ENCODE data around the gene FAM83E. TPM values are rescaled to one million over a fixed set of nuclear protein-coding genes. Genes with fewer than 3 reads are reported as not detected.

FAM83E gene
- total RNA-seq, 4 donors from 2014 or later = not detected

DNA sequence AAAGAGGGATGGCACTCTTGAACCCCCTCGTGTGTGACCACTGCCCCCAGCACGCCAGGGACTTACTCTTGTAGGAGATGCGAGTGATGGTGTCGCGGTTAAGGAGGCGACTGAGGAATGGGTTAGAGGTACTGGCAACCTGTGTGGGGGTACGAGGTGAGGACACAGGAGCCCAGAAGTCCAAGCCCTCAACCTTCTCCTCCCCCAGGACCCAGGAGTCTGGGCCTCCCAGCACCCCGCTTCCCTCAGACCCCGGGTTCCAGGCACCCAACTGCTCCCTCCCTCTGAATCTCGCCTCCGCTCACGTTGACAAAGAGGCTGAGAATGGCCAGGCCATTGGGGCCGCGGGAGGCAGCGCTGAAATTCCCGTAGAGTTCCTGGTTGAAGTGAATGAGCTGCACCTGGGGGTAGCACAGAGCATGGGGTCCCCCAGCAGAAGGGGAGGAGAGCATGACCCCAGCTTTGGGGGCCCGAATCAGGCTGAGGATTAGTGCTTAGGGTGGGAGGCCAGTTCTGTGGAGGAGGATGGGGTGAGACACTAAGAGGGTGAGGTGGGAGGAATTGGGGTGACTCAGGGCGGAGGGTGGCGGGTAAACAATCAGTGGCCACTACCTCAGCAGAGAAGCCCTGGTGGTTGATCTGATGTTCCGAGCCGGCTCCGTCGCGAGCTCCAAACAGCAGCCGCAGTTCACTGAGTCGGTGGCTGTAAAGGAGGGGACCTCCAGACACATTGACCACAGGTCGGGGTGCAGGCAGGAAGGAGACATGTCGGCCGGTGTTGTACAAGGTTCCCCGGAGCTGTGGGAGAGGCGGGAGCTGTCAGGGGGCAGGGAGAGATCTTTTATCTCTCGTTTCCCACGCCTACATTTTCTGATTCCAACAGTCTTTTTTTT lies 24.9 kb upstream of the FAM83E start:
- no peak for TF ChIP-seq CTCF (IDR thresholded peaks at IDR 0.05; ENCODE audit: low read depth)

- TF ChIP-seq CTCF (IDR thresholded peaks at IDR 0.05; ENCODE audit: low read depth) = no peak
These were observed 24.0 kb upstream of the FAM83E start for GRCh38 chr19:48638831-48639381.

DNA sequence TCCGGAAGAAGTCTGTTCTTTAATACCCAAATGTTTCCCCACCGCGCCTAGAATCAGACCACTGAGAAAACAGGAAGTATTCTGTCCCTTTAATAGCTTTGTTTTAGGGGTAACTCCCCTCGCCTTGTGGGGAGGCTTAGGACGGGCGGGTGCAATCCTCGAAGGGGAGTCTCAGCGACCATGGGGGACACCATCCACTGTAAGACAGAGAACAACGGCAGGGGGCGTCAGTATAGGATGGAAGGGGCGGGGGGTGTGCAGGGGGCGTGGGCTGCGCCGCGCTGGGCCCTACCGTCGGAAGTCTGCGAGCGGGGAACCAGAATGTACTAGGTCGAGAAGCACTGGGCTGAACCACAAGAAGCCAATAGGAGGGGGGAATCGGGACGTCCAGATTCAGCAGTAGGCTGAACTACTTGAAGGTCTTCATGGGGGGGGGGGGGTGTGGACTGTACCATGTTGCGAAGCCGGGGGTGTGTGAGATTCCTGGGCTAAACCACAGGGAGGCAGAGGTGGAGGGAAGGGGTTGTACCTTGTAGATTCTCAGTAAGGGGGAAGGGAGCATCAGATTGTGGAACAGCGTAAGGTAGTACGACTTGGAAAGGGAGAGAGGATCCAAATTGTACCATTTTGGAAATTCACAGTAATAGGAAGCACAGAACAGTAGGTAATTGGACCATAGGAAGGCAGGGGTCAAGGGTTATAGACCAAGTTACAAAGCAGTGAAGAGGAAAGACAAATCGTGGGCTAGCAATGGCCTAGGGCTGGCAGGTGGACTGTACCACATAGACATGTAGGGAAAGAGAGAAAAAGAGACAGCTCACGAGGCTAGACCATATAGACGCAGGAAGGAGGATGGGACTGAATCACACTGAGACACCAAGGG lies 23.3 kb upstream of the FAM83E start:
- no peak for TF ChIP-seq CTCF (IDR thresholded peaks at IDR 0.05; ENCODE audit: low read depth)

DNA sequence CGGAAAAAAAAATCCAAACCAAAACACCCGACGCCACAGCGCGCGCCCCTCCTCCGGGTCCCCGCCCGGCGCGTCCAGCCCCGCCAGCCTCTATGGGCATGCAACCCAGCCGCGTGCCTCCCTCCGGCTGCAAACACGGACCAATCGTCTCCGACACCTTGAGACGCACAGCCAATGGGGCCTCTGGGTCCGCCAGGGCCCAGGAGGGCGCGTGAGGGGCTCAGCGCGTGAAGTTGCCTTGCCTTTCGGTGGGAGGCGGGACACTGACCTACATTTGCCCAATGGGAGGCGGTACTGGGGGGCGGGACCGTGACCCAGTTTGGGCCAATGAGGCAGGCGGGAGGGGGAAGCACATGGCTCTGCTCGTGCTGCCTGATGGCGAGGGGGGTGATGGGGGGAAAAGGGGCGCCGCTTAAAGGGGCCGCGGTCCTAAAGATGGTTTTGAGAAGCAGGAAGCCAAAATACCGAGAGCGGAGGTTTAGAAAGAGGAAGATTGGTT lies 22.6 kb upstream of the FAM83E start:
- no peak for TF ChIP-seq CTCF (IDR thresholded peaks at IDR 0.05; ENCODE audit: low read depth)

DNA sequence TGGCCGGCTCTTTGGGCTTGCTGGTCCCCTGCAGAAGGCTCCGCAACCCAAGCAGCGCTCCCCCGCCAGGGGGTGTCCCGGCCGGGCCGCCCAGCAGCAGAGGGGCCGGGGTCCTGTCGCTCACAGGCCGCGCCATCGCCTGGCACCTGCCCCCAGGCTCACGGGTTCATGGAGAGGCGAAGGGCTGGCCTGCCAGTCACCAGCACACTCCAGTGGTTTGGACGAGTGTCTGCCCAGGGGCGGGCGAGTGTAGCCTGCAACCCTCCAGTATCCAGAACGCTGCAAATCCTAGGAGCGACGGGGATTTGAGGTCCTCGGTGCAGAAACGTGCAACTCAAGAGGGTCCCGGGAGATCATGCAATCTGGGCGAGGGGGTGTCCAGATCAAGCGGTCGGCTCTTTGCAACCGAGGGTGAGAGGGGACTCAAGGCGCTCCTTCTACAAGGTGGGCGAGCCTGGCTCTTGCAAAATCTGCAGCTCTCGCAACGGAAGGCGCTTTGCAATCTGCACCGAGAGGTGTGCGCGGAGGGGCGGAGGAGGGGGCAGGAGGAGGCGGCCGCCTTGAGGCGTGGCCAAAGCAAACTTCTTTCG lies 22.1 kb upstream of the FAM83E start, which contains the start of gene DBP:
Gene DBP (minus strand): TSS at position 521 of the 590 bp plus-strand sequence. CDS start 385 bp downstream, at position 136.
- TF ChIP-seq CTCF (IDR thresholded peaks at IDR 0.05; ENCODE audit: low read depth) = no peak

GRCh38 chr19:48635966-48636858 lies 21.3 kb upstream of the FAM83E start:
- no peak for TF ChIP-seq CTCF (IDR thresholded peaks at IDR 0.05; ENCODE audit: low read depth)
